SK-N-SH (cell line): ENCODE data around the gene ENOX2. TPM values are rescaled to one million over a fixed set of nuclear protein-coding genes. Genes with fewer than 3 reads are reported as not detected.

ENCODE experiments used
- CTCF ChIA-PET: fragments of 300-600, 350-600 bp; formaldehyde crosslinking; extraction: SDS; loops from one replicate; lab custom pipeline; 2021; lab: Yijun Ruan, JAX
- POLR2A ChIA-PET: fragments of 350-600 bp; sonication (Branson Sonifier 250); formaldehyde crosslinking; extraction: SDS; loops from one replicate; lab custom pipeline; 2020; ENCODE audit warnings: antibody characterized with exemption, inconsistent platforms; lab: Yijun Ruan, JAX
- DNase-seq: peaks from one replicate; pipeline ENCODE4 v3.0.0; 2012
- H2AFZ ChIP-seq: fragments of 200-600 bp; sonication (generic); 2 replicates; pipeline ENCODE4 v1.8.1; 2016; ENCODE audit warnings: antibody characterized with exemption, mild to moderate bottlenecking, low read depth
- H3F3A ChIP-seq: fragments of 200-600 bp; sonication (generic); replicated peaks from 2 replicates; pipeline ENCODE3; 2016; ENCODE audit warnings: antibody characterized with exemption, mild to moderate bottlenecking; ENCODE audit not compliant: insufficient read depth
- H3K27ac ChIP-seq, 2 experiments: fragments of 200-500 bp in 1 of 2; fragments of 200-600 bp in 1 of 2; sonication (Bioruptor generic) in 1 of 2; sonication (generic), shearing (Covaris generic) in 1 of 2; 2 replicates each; pipeline versions ENCODE4 v1.5.1 to v1.6.1; 2014 to 2016; ENCODE audit warnings: low read depth in 2 of 2, inconsistent platforms in 1 of 2, low read length in 1 of 2, mild to moderate bottlenecking in 1 of 2, mixed read lengths in 1 of 2
- H3K27me3 ChIP-seq: fragments of 200-600 bp; sonication (generic), shearing (Covaris generic); 2 replicates; pipeline ENCODE4 v1.6.1; 2016; ENCODE audit warnings: mixed run types; ENCODE audit not compliant: insufficient read depth
- H3K36me3 ChIP-seq, 2 experiments: fragments of 200-500 bp in 1 of 2; fragments of 200-600 bp in 1 of 2; sonication (Bioruptor generic) in 1 of 2; sonication (generic) in 1 of 2; replicated peaks in 1 of 2; 2 replicates each; pipeline versions ENCODE3 to v1.5.1; 2014 to 2016; ENCODE audit warnings: low read length in 1 of 2, mild to moderate bottlenecking in 1 of 2; ENCODE audit not compliant: insufficient read depth in 2 of 2, control insufficient read depth in 1 of 2
- H3K4me1 ChIP-seq, 2 experiments: fragments of 200-500 bp in 1 of 2; fragments of 200-600 bp in 1 of 2; sonication (Bioruptor generic) in 1 of 2; sonication (generic), shearing (Covaris generic) in 1 of 2; 2 replicates each; pipeline versions ENCODE4 v1.5.1 to v1.6.1; 2014 to 2016; ENCODE audit warnings: low read depth in 1 of 2, low read length in 1 of 2, mixed run types in 1 of 2; ENCODE audit not compliant: insufficient read depth in 2 of 2, control insufficient read depth in 1 of 2
- H3K4me2 ChIP-seq: fragments of 200-600 bp; sonication (generic), shearing (Covaris generic); 2 replicates; pipeline ENCODE4 v1.6.1; 2017; ENCODE audit warnings: mixed run types
- H3K4me3 ChIP-seq, 2 experiments: fragments of 200-500 bp in 1 of 2; fragments of 200-600 bp in 1 of 2; sonication (Bioruptor generic) in 1 of 2; sonication (generic), shearing (Covaris generic) in 1 of 2; 2 replicates each; pipeline versions ENCODE4 v1.5.1 to v1.8.1; 2014 to 2016; ENCODE audit warnings: low read depth in 2 of 2, inconsistent platforms in 1 of 2, low read length in 1 of 2, mild to moderate bottlenecking in 1 of 2, mixed read lengths in 1 of 2, moderate library complexity in 1 of 2
- H3K79me2 ChIP-seq: fragments of 200-600 bp; sonication (generic); 2 replicates; pipeline ENCODE4 v1.8.1; 2017; ENCODE audit warnings: mild to moderate bottlenecking; ENCODE audit not compliant: insufficient read depth
- H3K9ac ChIP-seq: fragments of 200-600 bp; sonication (generic); 2 replicates; pipeline ENCODE4 v1.6.1; 2017; ENCODE audit warnings: mixed run types
- H3K9me2 ChIP-seq: fragments of 200-600 bp; sonication (generic); 2 replicates; pipeline ENCODE4 v1.6.1; 2017; ENCODE audit warnings: mixed run types
- H3K9me3 ChIP-seq: fragments of 200-600 bp; sonication (generic); 2 replicates; pipeline ENCODE4 v1.6.1; 2017; ENCODE audit warnings: mixed run types, mild to moderate bottlenecking, moderate library complexity
- H4K20me1 ChIP-seq: fragments of 200-600 bp; sonication (generic); 2 replicates; pipeline ENCODE4 v1.6.1; 2017; ENCODE audit warnings: mild to moderate bottlenecking, mixed run types; ENCODE audit not compliant: insufficient read depth
- CHD2 ChIP-seq: fragments of 150-350 bp; IDR thresholded peaks from 2 replicates; pipeline ENCODE4 v1.6.1; 2018; ENCODE audit warnings: low read length; ENCODE audit not compliant: partially characterized antibody
- CTCF ChIP-seq: fragments of 200-600 bp; sonication (generic); IDR thresholded peaks from 2 replicates; pipeline ENCODE4 v1.6.1; 2017; ENCODE audit warnings: antibody characterized with exemption, mild to moderate bottlenecking, moderate library complexity
- ELF1 ChIP-seq: IDR thresholded peaks from 2 replicates; pipeline ENCODE4 v1.4.0; 2012
- EZH2phosphoT487 ChIP-seq: fragments of 200-600 bp; sonication (generic); IDR thresholded peaks from 2 replicates; pipeline ENCODE4 v1.6.1; 2017; ENCODE audit warnings: low read depth, mixed run types, mild to moderate bottlenecking, antibody characterized with exemption, moderate library complexity, borderline replicate concordance
- FOSL2 ChIP-seq: IDR thresholded peaks from 2 replicates; pipeline ENCODE4 v1.4.0; 2012; ENCODE audit warnings: low read depth, mild to moderate bottlenecking, moderate library complexity, borderline replicate concordance
- FOXJ3 ChIP-seq: sonication (generic); formaldehyde crosslinking; IDR thresholded peaks from 2 replicates; pipeline ENCODE4 v1.5.1; 2020; ENCODE audit warnings: mild to moderate bottlenecking, missing genetic modification reagents
- GABPA ChIP-seq: IDR thresholded peaks from 2 replicates; pipeline ENCODE4 v1.4.0; 2012; ENCODE audit warnings: low read depth, mild to moderate bottlenecking
- GATA2 ChIP-seq: sonication (generic); formaldehyde crosslinking; IDR thresholded peaks from 2 replicates; pipeline ENCODE4 v1.5.0; 2020; ENCODE audit warnings: mild to moderate bottlenecking, missing genetic modification reagents
- MXI1 ChIP-seq: IDR thresholded peaks from 2 replicates; pipeline ENCODE4 v1.6.1; 2012; ENCODE audit warnings: mild to moderate bottlenecking, low read depth, low read length, improper control_type of control experiment
- NRF1 ChIP-seq: IDR thresholded peaks from 2 replicates; pipeline ENCODE4 v1.6.1; 2012; ENCODE audit warnings: low read depth, mild to moderate bottlenecking, low read length
- POLR2AphosphoS5 ChIP-seq: IDR thresholded peaks from 2 replicates; pipeline ENCODE4 v1.6.1; 2012; ENCODE audit warnings: low read depth, low read length
- RAD21 ChIP-seq: IDR thresholded peaks from 2 replicates; pipeline ENCODE4 v1.6.1; 2012; ENCODE audit warnings: mild to moderate bottlenecking, low read length
- RCOR1 ChIP-seq: fragments of 150-350 bp; IDR thresholded peaks from 2 replicates; pipeline ENCODE4 v1.6.1; 2017; ENCODE audit warnings: antibody characterized with exemption, low read length
- SIN3A ChIP-seq: IDR thresholded peaks from 2 replicates; pipeline ENCODE4 v1.6.1; 2012; ENCODE audit warnings: low read depth, mild to moderate bottlenecking, low read length, moderate library complexity, borderline replicate concordance
- SMC3 ChIP-seq: IDR thresholded peaks from 2 replicates; pipeline ENCODE4 v1.6.1; 2012; ENCODE audit warnings: low read depth, low read length, improper control_type of control experiment
- TAF1 ChIP-seq: IDR thresholded peaks from 2 replicates; pipeline ENCODE4 v1.6.1; 2012; ENCODE audit warnings: low read depth, mild to moderate bottlenecking, low read length, moderate library complexity, borderline replicate concordance
- TEAD4 ChIP-seq: IDR thresholded peaks from 2 replicates; pipeline ENCODE4 v1.4.0; 2012; ENCODE audit warnings: mild to moderate bottlenecking, borderline replicate concordance; ENCODE audit not compliant: insufficient read depth
- ZBTB33 ChIP-seq: IDR thresholded peaks from 2 replicates; pipeline ENCODE4 v1.4.0; 2012; ENCODE audit warnings: low read depth, borderline replicate concordance
- WGBS: methylation state at CpG from one replicate; pipeline ENCODE4 v1.1.6; 2017; ENCODE audit warnings: low lambda C conversion rate; 5-methylcytosine and 5-hydroxymethylcytosine counted together
- polyA plus RNA-seq, 3 experiments: library from polyadenylated mRNA; depleted of rRNA; stranded (reverse); fragments of >200 nt; gene quantifications; 2 replicates each; pipeline ENCODE4 v1.2.3, GENCODE V29; 2012
- TF ChIP-seq, protein P1 (sequence below): IDR thresholded peaks from 2 replicates; pipeline ENCODE4; 2012
- TF ChIP-seq, protein P2 (sequence below): fragments of 150-350 bp; IDR thresholded peaks from 2 replicates; pipeline ENCODE4 v1.6.1; 2016; ENCODE audit warnings: mild to moderate bottlenecking, low read depth, low read length
- TF ChIP-seq, protein P3 (sequence below): IDR thresholded peaks from 2 replicates; pipeline ENCODE4 v1.4.0; 2012; ENCODE audit warnings: low read depth, borderline replicate concordance

ENOX2 gene
- polyA plus RNA-seq, 1 of the 3 experiments (the other 2 are of a cell fraction) = 8.8 TPM

DNA sequence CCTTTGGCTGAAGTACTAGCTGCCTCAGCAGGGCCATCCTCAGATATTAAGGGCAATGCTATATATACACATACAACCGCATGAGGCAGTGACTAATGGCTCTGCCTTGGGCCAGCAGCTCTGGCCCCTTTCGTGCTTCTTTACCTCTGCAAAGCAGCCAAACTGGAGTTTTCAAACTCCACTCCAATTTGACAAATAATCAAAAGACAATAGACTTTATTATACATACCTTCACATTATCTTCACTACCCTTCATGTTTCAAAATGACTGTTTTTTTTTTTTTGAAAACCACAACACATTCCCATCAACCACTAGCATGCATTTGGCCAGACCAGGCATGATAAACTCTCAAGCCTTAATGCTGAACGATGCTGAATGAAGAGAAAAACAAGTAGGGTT is 187.7 kb downstream of the ENOX2 start (continued):
- TF ChIP-seq, protein P1, sequence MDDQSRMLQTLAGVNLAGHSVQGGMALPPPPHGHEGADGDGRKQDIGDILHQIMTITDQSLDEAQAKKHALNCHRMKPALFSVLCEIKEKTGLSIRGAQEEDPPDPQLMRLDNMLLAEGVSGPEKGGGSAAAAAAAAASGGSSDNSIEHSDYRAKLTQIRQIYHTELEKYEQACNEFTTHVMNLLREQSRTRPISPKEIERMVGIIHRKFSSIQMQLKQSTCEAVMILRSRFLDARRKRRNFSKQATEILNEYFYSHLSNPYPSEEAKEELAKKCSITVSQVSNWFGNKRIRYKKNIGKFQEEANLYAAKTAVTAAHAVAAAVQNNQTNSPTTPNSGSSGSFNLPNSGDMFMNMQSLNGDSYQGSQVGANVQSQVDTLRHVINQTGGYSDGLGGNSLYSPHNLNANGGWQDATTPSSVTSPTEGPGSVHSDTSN = peak; percentile 20; the same call in 1 of the 2 replicates
- TF ChIP-seq EZH2phosphoT487 = no peak
- TF ChIP-seq RAD21 = no peak
- TF ChIP-seq CHD2 = no peak
- TF ChIP-seq ELF1 = no peak
- TF ChIP-seq RCOR1 = no peak
- no peak for TF ChIP-seq NRF1

DNA sequence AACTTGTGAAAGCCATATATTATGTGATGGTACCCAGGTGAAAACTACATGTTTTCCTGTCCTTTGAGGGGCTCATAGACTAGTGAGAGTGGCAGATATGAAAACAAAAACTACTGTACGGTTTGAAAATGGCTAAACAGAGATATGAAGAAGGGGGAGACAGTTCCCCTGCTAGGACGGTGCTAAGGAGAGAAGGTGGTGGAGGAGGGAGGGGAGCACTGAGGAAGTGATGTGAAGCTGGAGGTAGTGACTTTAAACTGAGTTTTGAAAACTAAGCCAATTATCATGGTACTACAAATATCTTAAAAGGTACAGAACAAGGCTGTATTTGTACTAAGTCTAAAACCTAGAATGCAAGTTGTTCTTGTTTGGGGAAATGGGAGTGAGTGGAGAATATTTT is 188.3 kb downstream of the ENOX2 start:
- Histone ChIP-seq H3K4me1 (peaks cover 0 to 20% of the 10 kb centered on the region in 2 experiments; a peak in 2 of 4 replicates), H3K9me3 (no peaks in the 10 kb centered on the region), H3K4me2 (no peak overlapping the region), H3K9ac (no peak overlapping the region), H4K20me1 (no peaks in the 10 kb centered on the region), H3K9me2 (no peaks in the 10 kb centered on the region), H2AFZ (no peak overlapping the region), H3F3A (no peaks in the 10 kb centered on the region), H3K27me3 (no peaks in the 10 kb centered on the region), H3K4me3 (no peak overlapping the region), H3K27ac (no peak overlapping the region), H3K79me2 (no peaks in the 10 kb centered on the region), H3K36me3 (no peaks in the 10 kb centered on the region)
- POLR2A ChIA-PET = no interaction called here
- 57% methylated on average over 2 of the region's 2 CpGs for WGBS
- TF ChIP-seq NRF1 = no peak
- DNase-seq = no peak
- CTCF ChIA-PET = no interaction called here

- Histone ChIP-seq H3F3A (no peaks in the 10 kb centered on the region), H3K27ac (no peak overlapping the region), H3K9ac (no peak overlapping the region), H3K9me2 (no peaks in the 10 kb centered on the region), H4K20me1 (no peaks in the 10 kb centered on the region), H3K4me1 (peaks cover 0 to 16% of the 10 kb centered on the region in 2 experiments; a peak in 2 of 4 replicates), H3K9me3 (no peaks in the 10 kb centered on the region), H2AFZ (no peak overlapping the region), H3K36me3 (no peaks in the 10 kb centered on the region), H3K79me2 (no peaks in the 10 kb centered on the region), H3K4me2 (no peak overlapping the region), H3K27me3 (no peaks in the 10 kb centered on the region), H3K4me3 (no peak overlapping the region)
- POLR2A ChIA-PET = no interaction called here
- 27% methylated on average over 3 of the region's 3 CpGs for WGBS
- CTCF ChIA-PET = no interaction called here
- DNase-seq = no peak
- TF ChIP-seq SMC3 (no peak), FOSL2 (no peak), ZBTB33 (no peak), TAF1 (no peak), SIN3A (no peak), GABPA (no peak), RAD21 (no peak), FOXJ3 (CRISPR knock-in tag) (no peak), MXI1 (no peak), GATA2 (CRISPR knock-in tag) (no peak), TEAD4 (no peak), POLR2AphosphoS5 (no peak), CTCF (no peak)
- TF ChIP-seq, protein P2, sequence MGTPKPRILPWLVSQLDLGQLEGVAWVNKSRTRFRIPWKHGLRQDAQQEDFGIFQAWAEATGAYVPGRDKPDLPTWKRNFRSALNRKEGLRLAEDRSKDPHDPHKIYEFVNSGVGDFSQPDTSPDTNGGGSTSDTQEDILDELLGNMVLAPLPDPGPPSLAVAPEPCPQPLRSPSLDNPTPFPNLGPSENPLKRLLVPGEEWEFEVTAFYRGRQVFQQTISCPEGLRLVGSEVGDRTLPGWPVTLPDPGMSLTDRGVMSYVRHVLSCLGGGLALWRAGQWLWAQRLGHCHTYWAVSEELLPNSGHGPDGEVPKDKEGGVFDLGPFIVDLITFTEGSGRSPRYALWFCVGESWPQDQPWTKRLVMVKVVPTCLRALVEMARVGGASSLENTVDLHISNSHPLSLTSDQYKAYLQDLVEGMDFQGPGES = no peak
- TF ChIP-seq, protein P3, sequence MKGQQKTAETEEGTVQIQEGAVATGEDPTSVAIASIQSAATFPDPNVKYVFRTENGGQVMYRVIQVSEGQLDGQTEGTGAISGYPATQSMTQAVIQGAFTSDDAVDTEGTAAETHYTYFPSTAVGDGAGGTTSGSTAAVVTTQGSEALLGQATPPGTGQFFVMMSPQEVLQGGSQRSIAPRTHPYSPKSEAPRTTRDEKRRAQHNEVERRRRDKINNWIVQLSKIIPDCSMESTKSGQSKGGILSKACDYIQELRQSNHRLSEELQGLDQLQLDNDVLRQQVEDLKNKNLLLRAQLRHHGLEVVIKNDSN = no peak
Measured at GRCh38 chrX:130714135-130714534, 188.9 kb downstream of the ENOX2 start.
